Prostate gland (tissue), 2 donors: ENCODE data around the gene EML1. TPM values are rescaled to one million over a fixed set of nuclear protein-coding genes. Genes with fewer than 3 reads are reported as not detected.

Source experiments
- DNase-seq: peaks from one replicate; pipeline ENCODE4 v3.0.0-alpha.2; 2019; ENCODE audit warnings: low spot score
- H3K27ac ChIP-seq, 2 donors: fragments of 200-600 bp; sonication (generic); 2 replicates each; pipeline ENCODE4 v1.5.1; 2017 to 2019
- H3K27me3 ChIP-seq: fragments of 200-600 bp; sonication (generic); replicated peaks from 2 replicates; pipeline ENCODE4 v1.5.1; 2019; ENCODE audit not compliant: insufficient read depth
- H3K36me3 ChIP-seq, 2 donors: fragments of 200-600 bp; sonication (generic); 1 replicate in 1 of 2; 2 replicates in 1 of 2; pipeline versions ENCODE4 v1.5.1 to v1.8.1; 2017 to 2019
- H3K4me1 ChIP-seq: fragments of 200-600 bp; sonication (generic); replicated peaks from 2 replicates; pipeline ENCODE4 v1.5.1; 2019
- H3K4me3 ChIP-seq, 2 donors: fragments of 200-600 bp; sonication (generic); 2 replicates each; pipeline ENCODE4 v1.5.1; 2017 to 2019
- H3K9me3 ChIP-seq: fragments of 200-600 bp; sonication (generic); 2 replicates; pipeline ENCODE4 v1.5.1; 2017
- CTCF ChIP-seq, 4 experiments: fragments of 200-600 bp in 2 of 4; fragments of 450-650 bp in 2 of 4; sonication (generic) in 2 of 4; IDR thresholded peaks; 1 replicate in 3 of 4; 2 replicates in 1 of 4; pipeline ENCODE4 v1.5.1; 2016 to 2019; ENCODE audit warnings: antibody characterized with exemption in 4 of 4, mild to moderate bottlenecking in 2 of 4, moderate library complexity in 2 of 4
- POLR2A ChIP-seq: fragments of 450-650 bp; IDR thresholded peaks from one replicate; pipeline ENCODE4 v1.6.1; 2016; ENCODE audit warnings: antibody characterized with exemption, mild to moderate bottlenecking
- POLR2AphosphoS5 ChIP-seq: sonication (generic); formaldehyde crosslinking; IDR thresholded peaks from one replicate; pipeline ENCODE4 v1.6.1; 2017; ENCODE audit warnings: antibody characterized with exemption
- WGBS: methylation state at CpG from one replicate; pipeline ENCODE4 v1.1.5; 2018; 5-methylcytosine and 5-hydroxymethylcytosine counted together
- intact Hi-C: fragments of 100-400 bp; cut with DNase I; formaldehyde crosslinking; loops from one replicate; pipeline ENCODE4 v1.14.2; 2022
- total RNA-seq, 2 donors: library from RNA; depleted of rRNA; stranded (reverse); fragments of >200 nt; gene quantifications; one replicate each; pipeline ENCODE4 v1.1.0, GENCODE V29; 2016

The EML1 gene
- total RNA-seq, 2 donors from 2014 or later = 7.0 to 31.8 TPM

- Histone ChIP-seq H3K27ac (no peak overlapping the region), H3K4me3 (no peak overlapping the region), H3K9me3 (no peaks in the 10 kb centered on the region), H3K4me1 (peaks cover 3% of the 10 kb centered on the region), H3K27me3 (no peaks in the 10 kb centered on the region), H3K36me3 (no peaks in the 10 kb centered on the region)
- DNase-seq = no peak
- intact Hi-C loops = no loop called here
- TF ChIP-seq POLR2A = no peak
- TF ChIP-seq POLR2AphosphoS5 = no peak
- TF ChIP-seq CTCF (IDR thresholded peaks at IDR 0.05) = no peak
- WGBS = 51% methylated on average over 21 of the region's 23 CpGs
These were observed 43.2 kb upstream of the EML1 start for GRCh38 chr14:99749763-99750715.

- no peak for DNase-seq
- peaks cover 3% of the 10 kb centered on the region for H3K4me1 ChIP-seq
- H3K27me3 ChIP-seq = no peaks in the 10 kb centered on the region
- intact Hi-C loops = no loop called here
- no peaks in the 10 kb centered on the region for H3K36me3 ChIP-seq
- H3K27ac ChIP-seq = no peak overlapping the region
- 95% methylated on average over 11 of the region's 11 CpGs for WGBS
- TF ChIP-seq POLR2AphosphoS5 (no peak), CTCF (IDR thresholded peaks at IDR 0.05) (no peak), POLR2A (no peak)
- no peak overlapping the region for H3K4me3 ChIP-seq
- H3K9me3 ChIP-seq = no peaks in the 10 kb centered on the region
These were observed 42.3 kb upstream of the EML1 start for GRCh38 chr14:99750746-99751450.

- 60% methylated on average over 25 of the region's 25 CpGs for WGBS
- Histone ChIP-seq H3K4me1 (no peaks in the 10 kb centered on the region), H3K27me3 (no peaks in the 10 kb centered on the region), H3K27ac (peak overlapping the region in 1 of 2 donors; percentile 0), H3K4me3 (no peak overlapping the region), H3K36me3 (no peaks in the 10 kb centered on the region), H3K9me3 (no peaks in the 10 kb centered on the region)
- TF ChIP-seq POLR2AphosphoS5 = no peak
- no peak for TF ChIP-seq POLR2A
- no peak for TF ChIP-seq CTCF (IDR thresholded peaks at IDR 0.05)
- DNase-seq = no peak
- intact Hi-C loops = no loop called here
These were observed 41.4 kb upstream of the EML1 start for GRCh38 chr14:99751539-99752485.

- no peaks in the 10 kb centered on the region for H3K4me1 ChIP-seq
- TF ChIP-seq POLR2AphosphoS5 (no peak), POLR2A (no peak), CTCF (IDR thresholded peaks at IDR 0.05) (no peak)
These were observed 40.6 kb upstream of the EML1 start for GRCh38 chr14:99752486-99753121.

More at GRCh38 chr14:99752486-99753121, 40.6 kb upstream of the EML1 start:
- Histone ChIP-seq H3K9me3 (no peaks in the 10 kb centered on the region), H3K4me3 (no peak overlapping the region), H3K36me3 (no peaks in the 10 kb centered on the region), H3K27ac (peak overlapping the region in 1 of 2 donors; percentile 0), H3K27me3 (no peaks in the 10 kb centered on the region)
- 21% methylated on average over 9 of the region's 9 CpGs for WGBS
- intact Hi-C loops = no loop called here
- no peak for DNase-seq
